HG03439 (cell line): ENCODE data around the gene COL4A5.
A peak's percentile ranks its signal among the peaks of the same experiment; 100 is the strongest.
"Not testable (repeated sequence)": the region's sequence is repeated elsewhere in the genome, so short reads cannot be mapped to it uniquely, and the experiment has no call there.

Experiments used
- ATAC-seq: cut with Tn5 transposase; IDR thresholded peaks from one replicate; pipeline ENCODE4 v1.9.1; 2021; ENCODE audit warnings: mild to moderate bottlenecking, moderate library complexity; ENCODE audit not compliant: unreplicated experiment

Gene COL4A5

GRCh38 chrX:108453841-108454240 is 14.2 kb downstream of the COL4A5 start:
- no peak for ATAC-seq

- no peak for ATAC-seq
These were observed 17.4 kb downstream of the COL4A5 start for GRCh38 chrX:108456971-108457477.

GRCh38 chrX:108464604-108465003 is 25.0 kb downstream of the COL4A5 start:
- ATAC-seq: no peak

GRCh38 chrX:108468486-108468885 is 28.8 kb downstream of the COL4A5 start:
- ATAC-seq: no peak

GRCh38 chrX:108473979-108474378 is 34.3 kb downstream of the COL4A5 start:
- ATAC-seq: no peak

GRCh38 chrX:108481528-108481927 is 41.9 kb downstream of the COL4A5 start:
- not testable (repeated sequence) for ATAC-seq

GRCh38 chrX:108484251-108484650 is 44.6 kb downstream of the COL4A5 start:
- no peak for ATAC-seq

- no peak for ATAC-seq
These were observed 46.3 kb downstream of the COL4A5 start for GRCh38 chrX:108485960-108486359.

GRCh38 chrX:108494406-108495090 is 54.9 kb downstream of the COL4A5 start:
- ATAC-seq: no peak

GRCh38 chrX:108511721-108512120 is 72.1 kb downstream of the COL4A5 start:
- no peak for ATAC-seq

- ATAC-seq: no peak
These were observed 76.5 kb downstream of the COL4A5 start for GRCh38 chrX:108516184-108516583.

GRCh38 chrX:108527724-108528123 is 88.1 kb downstream of the COL4A5 start:
- no peak for ATAC-seq

- peak; percentile 66 for ATAC-seq
These were observed 97.4 kb downstream of the COL4A5 start for GRCh38 chrX:108537005-108537404.

- ATAC-seq: no peak
These were observed 101.6 kb downstream of the COL4A5 start for GRCh38 chrX:108541286-108541685.

GRCh38 chrX:108557580-108557979 is 117.9 kb downstream of the COL4A5 start:
- ATAC-seq: no peak

GRCh38 chrX:108558217-108558616 is 118.6 kb downstream of the COL4A5 start:
- no peak for ATAC-seq

- ATAC-seq: no peak
These were observed 133.5 kb downstream of the COL4A5 start for GRCh38 chrX:108573136-108573535.

GRCh38 chrX:108582151-108582550 is 142.5 kb downstream of the COL4A5 start:
- no peak for ATAC-seq

- no peak for ATAC-seq
These were observed 145.1 kb downstream of the COL4A5 start for GRCh38 chrX:108584617-108585211.

GRCh38 chrX:108590496-108590895 is 150.9 kb downstream of the COL4A5 start:
- no peak for ATAC-seq

- ATAC-seq: no peak
These were observed 161.6 kb downstream of the COL4A5 start for GRCh38 chrX:108601276-108601675.

GRCh38 chrX:108610141-108610540 is 170.5 kb downstream of the COL4A5 start:
- ATAC-seq: no peak

GRCh38 chrX:108614616-108615015 is 175.0 kb downstream of the COL4A5 start:
- no peak for ATAC-seq
